HEK293 (cell line): Measurements from ENCODE around the gene ARPC1A.

ENCODE experiments used
- CTCF ChIA-PET: fragments of 350-600 bp; formaldehyde crosslinking; extraction: SDS; loops from one replicate; lab custom pipeline; 2021; ENCODE audit warnings: antibody characterized with exemption; lab: Yijun Ruan, JAX
- POLR2A ChIA-PET: fragments of 300-600 bp; formaldehyde crosslinking; extraction: SDS; loops from one replicate; lab custom pipeline; 2020; ENCODE audit warnings: antibody characterized with exemption, inconsistent platforms; lab: Yijun Ruan, JAX
- H3K27ac ChIP-seq: fragments of 200-500 bp; sonication (Bioruptor generic); 2 replicates; pipeline ENCODE4 v1.5.1; 2014; ENCODE audit warnings: low read depth, low read length, control low read depth, inconsistent platforms; ENCODE audit errors: extremely low read depth
- H3K36me3 ChIP-seq, 2 experiments: fragments of 200-500 bp in 1 of 2; sonication (Bioruptor generic) in 1 of 2; 1 replicate in 1 of 2; 2 replicates in 1 of 2; pipeline ENCODE4 v1.5.1; 2014 to 2017; ENCODE audit warnings: inconsistent platforms in 2 of 2, low read length in 2 of 2; ENCODE audit not compliant: control insufficient read depth in 2 of 2, insufficient read depth in 1 of 2
- H3K4me1 ChIP-seq: fragments of 200-500 bp; sonication (Bioruptor generic); 2 replicates; pipeline ENCODE4 v1.5.1; 2014; ENCODE audit warnings: mild to moderate bottlenecking, low read length, inconsistent platforms; ENCODE audit not compliant: control insufficient read depth, insufficient read depth
- H3K4me3 ChIP-seq: 2 replicates; pipeline ENCODE4 v1.5.1; 2011; ENCODE audit warnings: low read depth, mild to moderate bottlenecking, control low read depth, low read length, moderate library complexity
- H3K9me3 ChIP-seq: fragments of 200-500 bp; sonication (Bioruptor generic); 2 replicates; pipeline ENCODE4 v1.5.1; 2014; ENCODE audit warnings: low read depth, low read length, inconsistent platforms; ENCODE audit not compliant: control insufficient read depth, insufficient read depth
- BCL11B ChIP-seq: fragments of 450-650 bp; formaldehyde crosslinking; IDR thresholded peaks from 2 replicates; pipeline ENCODE4 v1.5.1; 2016; ENCODE audit warnings: low read depth, missing biosample characterization, missing genetic modification characterization
- FEZF1 ChIP-seq: fragments of 450-650 bp; formaldehyde crosslinking; IDR thresholded peaks from 2 replicates; pipeline ENCODE4 v1.5.1; 2016; ENCODE audit warnings: missing biosample characterization, missing genetic modification characterization
- GLI2 ChIP-seq: fragments of 450-650 bp; formaldehyde crosslinking; IDR thresholded peaks from 2 replicates; pipeline ENCODE4; 2017; ENCODE audit warnings: missing biosample characterization, missing genetic modification characterization, low read depth, borderline replicate concordance
- GLI4 ChIP-seq: fragments of 450-650 bp; formaldehyde crosslinking; IDR thresholded peaks from 2 replicates; pipeline ENCODE4 v1.5.1; 2016; ENCODE audit warnings: missing biosample characterization, missing genetic modification characterization
- GLIS1 ChIP-seq: fragments of 450-650 bp; formaldehyde crosslinking; IDR thresholded peaks from 2 replicates; pipeline ENCODE4 v1.5.1; 2016; ENCODE audit warnings: missing biosample characterization, missing genetic modification characterization
- KLF9 ChIP-seq: fragments of 450-650 bp; formaldehyde crosslinking; IDR thresholded peaks from 2 replicates; pipeline ENCODE4 v1.5.1; 2016; ENCODE audit warnings: missing biosample characterization, missing genetic modification characterization, low read depth
- OVOL3 ChIP-seq: fragments of 450-650 bp; formaldehyde crosslinking; IDR thresholded peaks from 2 replicates; pipeline ENCODE4 v1.5.1; 2016; ENCODE audit warnings: missing biosample characterization, missing genetic modification characterization
- SALL2 ChIP-seq: fragments of 450-650 bp; formaldehyde crosslinking; IDR thresholded peaks from 2 replicates; pipeline ENCODE4 v1.5.0; 2017; ENCODE audit warnings: missing biosample characterization, mild to moderate bottlenecking, missing genetic modification characterization, borderline replicate concordance
- WT1 ChIP-seq: fragments of 450-650 bp; formaldehyde crosslinking; IDR thresholded peaks from 2 replicates; pipeline ENCODE4 v1.5.1; 2016; ENCODE audit warnings: missing biosample characterization, missing genetic modification characterization
- ZBTB17 ChIP-seq: fragments of 450-650 bp; formaldehyde crosslinking; IDR thresholded peaks from 2 replicates; pipeline ENCODE4 v1.5.1; 2016; ENCODE audit warnings: missing biosample characterization, missing genetic modification characterization
- ZNF133 ChIP-seq: fragments of 450-650 bp; formaldehyde crosslinking; IDR thresholded peaks from 2 replicates; pipeline ENCODE4 v1.5.1; 2016; ENCODE audit warnings: missing biosample characterization, missing genetic modification characterization
- ZNF184 ChIP-seq: fragments of 450-650 bp; IDR thresholded peaks from 2 replicates; pipeline ENCODE4 v1.5.1; 2018; ENCODE audit warnings: missing biosample characterization, mild to moderate bottlenecking, missing genetic modification characterization
- ZNF404 ChIP-seq: fragments of 450-650 bp; formaldehyde crosslinking; IDR thresholded peaks from 2 replicates; pipeline ENCODE4 v1.5.1; 2017; ENCODE audit warnings: missing biosample characterization, missing genetic modification characterization
- ZNF544 ChIP-seq: fragments of 450-650 bp; formaldehyde crosslinking; IDR thresholded peaks from 2 replicates; pipeline ENCODE4 v1.5.0; 2017; ENCODE audit warnings: missing biosample characterization, missing genetic modification characterization
- ZNF548 ChIP-seq: fragments of 450-650 bp; formaldehyde crosslinking; IDR thresholded peaks from 2 replicates; pipeline ENCODE4 v1.5.1; 2016; ENCODE audit warnings: missing biosample characterization, missing genetic modification characterization
- ZNF629 ChIP-seq: fragments of 450-650 bp; formaldehyde crosslinking; IDR thresholded peaks from 2 replicates; pipeline ENCODE4 v1.5.1; 2017; ENCODE audit warnings: missing biosample characterization, missing genetic modification characterization
- ZNF670 ChIP-seq: fragments of 450-650 bp; formaldehyde crosslinking; IDR thresholded peaks from 2 replicates; pipeline ENCODE4 v1.5.1; 2016; ENCODE audit warnings: missing biosample characterization, missing genetic modification characterization, low read depth
- ZNF777 ChIP-seq: fragments of 450-650 bp; formaldehyde crosslinking; IDR thresholded peaks from 2 replicates; pipeline ENCODE4 v1.5.1; 2017; ENCODE audit warnings: missing biosample characterization, missing genetic modification characterization, borderline replicate concordance
- TF ChIP-seq, protein P1 (sequence below): fragments of 450-650 bp; formaldehyde crosslinking; IDR thresholded peaks from 2 replicates; pipeline ENCODE4 v1.5.1; 2016; ENCODE audit warnings: missing biosample characterization, missing genetic modification characterization
- TF ChIP-seq, protein P2 (sequence below): fragments of 450-650 bp; formaldehyde crosslinking; IDR thresholded peaks from 2 replicates; pipeline ENCODE4 v1.5.1; 2016; ENCODE audit warnings: missing biosample characterization, missing genetic modification characterization, borderline replicate concordance
- TF ChIP-seq, protein P3 (sequence below): fragments of 450-650 bp; formaldehyde crosslinking; IDR thresholded peaks from 2 replicates; pipeline ENCODE4 v1.5.1; 2016; ENCODE audit warnings: missing biosample characterization, missing genetic modification characterization, low read depth
- TF ChIP-seq, protein P4 (sequence below): fragments of 450-650 bp; formaldehyde crosslinking; IDR thresholded peaks from 2 replicates; pipeline ENCODE4 v1.5.1; 2016; ENCODE audit warnings: missing biosample characterization, missing genetic modification characterization
- TF ChIP-seq, protein P5 (sequence below): fragments of 450-650 bp; formaldehyde crosslinking; IDR thresholded peaks from 2 replicates; pipeline ENCODE4 v1.5.1; 2016; ENCODE audit warnings: missing biosample characterization, missing genetic modification characterization
- TF ChIP-seq, protein P6 (sequence below): fragments of 450-650 bp; formaldehyde crosslinking; IDR thresholded peaks from 2 replicates; pipeline ENCODE4 v1.5.1; 2016; ENCODE audit warnings: missing biosample characterization, missing genetic modification characterization

Gene ARPC1A

DNA sequence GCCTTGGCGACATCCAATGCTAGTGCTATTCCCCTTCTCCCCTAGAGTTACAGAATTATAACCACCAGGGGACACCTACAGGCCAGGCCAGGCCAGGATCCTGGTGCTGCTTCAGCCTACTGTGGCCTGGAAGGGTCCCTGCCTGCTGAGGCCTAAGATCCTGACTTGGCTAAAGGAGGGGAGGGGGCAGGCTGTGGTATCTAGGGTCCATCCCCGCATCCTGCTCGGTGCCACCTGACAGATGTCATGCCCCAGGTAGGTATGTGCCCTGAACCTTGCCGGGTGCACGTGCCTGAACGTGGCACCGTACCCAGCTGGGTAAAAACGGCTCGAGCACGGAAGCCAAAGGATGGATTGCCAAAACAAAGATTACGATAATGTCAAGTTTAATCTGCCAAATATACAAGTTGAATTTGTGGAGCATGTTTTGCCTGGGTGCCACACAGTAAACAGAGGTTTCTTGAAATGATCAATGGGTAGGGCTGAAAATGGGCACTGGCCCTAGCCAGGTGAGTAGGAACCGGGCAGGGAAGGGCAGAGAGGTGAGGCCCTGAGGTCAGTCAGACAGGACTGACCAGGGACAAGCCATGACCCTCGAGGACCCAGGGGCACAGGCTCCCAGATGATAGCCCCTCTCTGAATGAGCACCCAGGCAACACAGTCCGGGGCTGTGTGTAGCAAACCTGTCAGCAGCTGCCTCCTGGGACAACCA, 70.1 kb downstream of the ARPC1A start:
- H3K4me1 ChIP-seq, result no peaks in the 10 kb centered on the region
- peaks cover 26 to 89% of the 10 kb centered on the region in 2 experiments for H3K36me3 ChIP-seq
- ChIA-PET POLR2A (interaction anchor here (1.1 kb wide), 1 partner anchor 13 kb away, joined by 3 read pairs; the partner anchor contains the start of genes BUD31 and PDAP1), CTCF (no interaction called here)
- TF ChIP-seq FEZF1 (no peak), WT1 (tag by site-specific recombination) (no peak), GLIS1 (no peak), ZNF404 (no peak), KLF9 (no peak), ZNF184 (no peak), SALL2 (tag by site-specific recombination) (no peak), GLI2 (tag by site-specific recombination) (no peak), ZNF629 (tag by site-specific recombination) (no peak), ZNF777 (no peak), ZNF548 (no peak), ZNF670 (tag by site-specific recombination) (no peak), ZNF133 (no peak)
- TF ChIP-seq, protein P1, sequence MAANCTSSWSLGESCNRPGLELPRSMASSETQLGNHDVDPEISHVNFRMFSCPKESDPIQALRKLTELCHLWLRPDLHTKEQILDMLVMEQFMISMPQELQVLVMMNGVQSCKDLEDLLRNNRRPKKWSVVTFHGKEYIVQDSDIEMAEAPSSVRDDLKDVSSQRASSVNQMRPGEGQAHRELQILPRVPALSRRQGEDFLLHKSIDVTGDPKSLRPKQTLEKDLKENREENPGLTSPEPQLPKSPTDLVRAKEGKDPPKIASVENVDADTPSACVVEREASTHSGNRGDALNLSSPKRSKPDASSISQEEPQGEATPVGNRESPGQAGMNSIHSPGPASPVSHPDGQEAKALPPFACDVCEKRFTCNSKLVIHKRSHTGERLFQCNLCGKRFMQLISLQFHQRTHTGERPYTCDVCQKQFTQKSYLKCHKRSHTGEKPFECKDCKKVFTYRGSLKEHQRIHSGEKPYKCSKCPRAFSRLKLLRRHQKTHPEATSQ (tag by site-specific recombination), result no peak
- no peak overlapping the region for H3K4me3 ChIP-seq
- no peaks in the 10 kb centered on the region for H3K9me3 ChIP-seq
- no peak overlapping the region for H3K27ac ChIP-seq

DNA sequence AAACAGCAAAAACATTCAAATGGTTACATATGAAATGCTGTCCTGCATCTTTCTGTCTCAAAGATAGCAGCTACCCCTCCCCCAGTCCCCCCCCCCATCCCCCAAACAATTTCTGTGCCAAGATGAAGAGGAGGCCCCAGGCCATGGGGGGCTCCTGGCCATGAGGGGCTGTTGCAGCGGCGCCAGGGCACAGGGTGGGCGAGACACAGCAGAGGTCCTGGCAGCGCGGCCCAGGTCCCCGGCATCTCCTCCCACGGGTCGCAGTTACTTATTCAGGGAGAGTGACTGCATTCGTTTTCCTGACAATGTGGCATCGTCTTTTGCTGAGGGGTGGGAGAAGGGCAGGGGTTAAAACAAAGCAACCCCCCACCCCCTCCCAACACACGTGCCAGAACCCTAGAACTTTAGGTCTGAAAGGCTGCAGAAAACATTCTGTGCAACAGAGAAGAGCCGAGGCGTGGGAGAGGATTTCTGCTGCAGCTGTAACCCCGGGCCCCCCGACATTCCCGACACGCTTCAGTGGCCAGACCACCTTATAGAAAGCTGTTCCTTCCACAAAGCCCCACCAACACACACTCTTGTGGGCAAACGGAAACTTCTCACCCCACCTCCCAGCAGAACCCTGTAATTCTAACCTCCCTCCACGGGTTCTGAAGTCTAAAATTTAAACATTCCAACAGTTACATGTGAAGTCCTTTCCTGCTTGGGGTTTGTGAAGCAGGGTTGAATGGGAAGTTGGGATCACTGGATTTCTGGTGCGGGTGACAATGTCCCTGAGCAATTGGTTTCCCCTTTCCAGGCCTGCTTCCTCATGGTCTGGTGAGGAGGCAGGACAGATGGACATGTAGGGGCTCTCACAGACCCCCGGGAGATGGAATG, 71.0 kb downstream of the ARPC1A start:
- Histone ChIP-seq H3K27ac (no peak overlapping the region), H3K36me3 (peaks cover 27 to 88% of the 10 kb centered on the region in 2 experiments), H3K4me1 (no peaks in the 10 kb centered on the region), H3K4me3 (no peak overlapping the region), H3K9me3 (no peaks in the 10 kb centered on the region)
- POLR2A ChIA-PET, result interaction anchor here (1.1 kb wide), 1 partner anchor 12 kb away, joined by 3 read pairs; the partner anchor contains the start of genes BUD31 and PDAP1
- CTCF ChIA-PET, result no interaction called here
- TF ChIP-seq BCL11B (tag by site-specific recombination) (no peak), GLI2 (tag by site-specific recombination) (no peak), OVOL3 (tag by site-specific recombination) (no peak), ZBTB17 (tag by site-specific recombination) (no peak), GLI4 (tag by site-specific recombination) (no peak), ZNF544 (tag by site-specific recombination) (no peak)
- TF ChIP-seq, protein P2, sequence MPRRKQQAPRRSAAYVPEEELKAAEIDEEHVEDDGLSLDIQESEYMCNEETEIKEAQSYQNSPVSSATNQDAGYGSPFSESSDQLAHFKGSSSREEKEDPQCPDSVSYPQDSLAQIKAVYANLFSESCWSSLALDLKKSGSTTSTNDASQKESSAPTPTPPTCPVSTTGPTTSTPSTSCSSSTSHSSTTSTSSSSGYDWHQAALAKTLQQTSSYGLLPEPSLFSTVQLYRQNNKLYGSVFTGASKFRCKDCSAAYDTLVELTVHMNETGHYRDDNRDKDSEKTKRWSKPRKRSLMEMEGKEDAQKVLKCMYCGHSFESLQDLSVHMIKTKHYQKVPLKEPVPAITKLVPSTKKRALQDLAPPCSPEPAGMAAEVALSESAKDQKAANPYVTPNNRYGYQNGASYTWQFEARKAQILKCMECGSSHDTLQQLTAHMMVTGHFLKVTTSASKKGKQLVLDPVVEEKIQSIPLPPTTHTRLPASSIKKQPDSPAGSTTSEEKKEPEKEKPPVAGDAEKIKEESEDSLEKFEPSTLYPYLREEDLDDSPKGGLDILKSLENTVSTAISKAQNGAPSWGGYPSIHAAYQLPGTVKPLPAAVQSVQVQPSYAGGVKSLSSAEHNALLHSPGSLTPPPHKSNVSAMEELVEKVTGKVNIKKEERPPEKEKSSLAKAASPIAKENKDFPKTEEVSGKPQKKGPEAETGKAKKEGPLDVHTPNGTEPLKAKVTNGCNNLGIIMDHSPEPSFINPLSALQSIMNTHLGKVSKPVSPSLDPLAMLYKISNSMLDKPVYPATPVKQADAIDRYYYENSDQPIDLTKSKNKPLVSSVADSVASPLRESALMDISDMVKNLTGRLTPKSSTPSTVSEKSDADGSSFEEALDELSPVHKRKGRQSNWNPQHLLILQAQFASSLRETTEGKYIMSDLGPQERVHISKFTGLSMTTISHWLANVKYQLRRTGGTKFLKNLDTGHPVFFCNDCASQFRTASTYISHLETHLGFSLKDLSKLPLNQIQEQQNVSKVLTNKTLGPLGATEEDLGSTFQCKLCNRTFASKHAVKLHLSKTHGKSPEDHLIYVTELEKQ (tag by site-specific recombination), result no peak
- TF ChIP-seq, protein P3, sequence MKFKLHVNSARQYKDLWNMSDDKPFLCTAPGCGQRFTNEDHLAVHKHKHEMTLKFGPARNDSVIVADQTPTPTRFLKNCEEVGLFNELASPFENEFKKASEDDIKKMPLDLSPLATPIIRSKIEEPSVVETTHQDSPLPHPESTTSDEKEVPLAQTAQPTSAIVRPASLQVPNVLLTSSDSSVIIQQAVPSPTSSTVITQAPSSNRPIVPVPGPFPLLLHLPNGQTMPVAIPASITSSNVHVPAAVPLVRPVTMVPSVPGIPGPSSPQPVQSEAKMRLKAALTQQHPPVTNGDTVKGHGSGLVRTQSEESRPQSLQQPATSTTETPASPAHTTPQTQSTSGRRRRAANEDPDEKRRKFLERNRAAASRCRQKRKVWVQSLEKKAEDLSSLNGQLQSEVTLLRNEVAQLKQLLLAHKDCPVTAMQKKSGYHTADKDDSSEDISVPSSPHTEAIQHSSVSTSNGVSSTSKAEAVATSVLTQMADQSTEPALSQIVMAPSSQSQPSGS (tag by site-specific recombination), result no peak
- TF ChIP-seq, protein P4, sequence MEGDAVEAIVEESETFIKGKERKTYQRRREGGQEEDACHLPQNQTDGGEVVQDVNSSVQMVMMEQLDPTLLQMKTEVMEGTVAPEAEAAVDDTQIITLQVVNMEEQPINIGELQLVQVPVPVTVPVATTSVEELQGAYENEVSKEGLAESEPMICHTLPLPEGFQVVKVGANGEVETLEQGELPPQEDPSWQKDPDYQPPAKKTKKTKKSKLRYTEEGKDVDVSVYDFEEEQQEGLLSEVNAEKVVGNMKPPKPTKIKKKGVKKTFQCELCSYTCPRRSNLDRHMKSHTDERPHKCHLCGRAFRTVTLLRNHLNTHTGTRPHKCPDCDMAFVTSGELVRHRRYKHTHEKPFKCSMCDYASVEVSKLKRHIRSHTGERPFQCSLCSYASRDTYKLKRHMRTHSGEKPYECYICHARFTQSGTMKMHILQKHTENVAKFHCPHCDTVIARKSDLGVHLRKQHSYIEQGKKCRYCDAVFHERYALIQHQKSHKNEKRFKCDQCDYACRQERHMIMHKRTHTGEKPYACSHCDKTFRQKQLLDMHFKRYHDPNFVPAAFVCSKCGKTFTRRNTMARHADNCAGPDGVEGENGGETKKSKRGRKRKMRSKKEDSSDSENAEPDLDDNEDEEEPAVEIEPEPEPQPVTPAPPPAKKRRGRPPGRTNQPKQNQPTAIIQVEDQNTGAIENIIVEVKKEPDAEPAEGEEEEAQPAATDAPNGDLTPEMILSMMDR (tag by site-specific recombination), result no peak
- TF ChIP-seq, protein P5, sequence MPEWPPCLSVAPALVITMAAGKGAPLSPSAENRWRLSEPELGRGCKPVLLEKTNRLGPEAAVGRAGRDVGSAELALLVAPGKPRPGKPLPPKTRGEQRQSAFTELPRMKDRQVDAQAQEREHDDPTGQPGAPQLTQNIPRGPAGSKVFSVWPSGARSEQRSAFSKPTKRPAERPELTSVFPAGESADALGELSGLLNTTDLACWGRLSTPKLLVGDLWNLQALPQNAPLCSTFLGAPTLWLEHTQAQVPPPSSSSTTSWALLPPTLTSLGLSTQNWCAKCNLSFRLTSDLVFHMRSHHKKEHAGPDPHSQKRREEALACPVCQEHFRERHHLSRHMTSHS (tag by site-specific recombination), result no peak
- TF ChIP-seq, protein P6, sequence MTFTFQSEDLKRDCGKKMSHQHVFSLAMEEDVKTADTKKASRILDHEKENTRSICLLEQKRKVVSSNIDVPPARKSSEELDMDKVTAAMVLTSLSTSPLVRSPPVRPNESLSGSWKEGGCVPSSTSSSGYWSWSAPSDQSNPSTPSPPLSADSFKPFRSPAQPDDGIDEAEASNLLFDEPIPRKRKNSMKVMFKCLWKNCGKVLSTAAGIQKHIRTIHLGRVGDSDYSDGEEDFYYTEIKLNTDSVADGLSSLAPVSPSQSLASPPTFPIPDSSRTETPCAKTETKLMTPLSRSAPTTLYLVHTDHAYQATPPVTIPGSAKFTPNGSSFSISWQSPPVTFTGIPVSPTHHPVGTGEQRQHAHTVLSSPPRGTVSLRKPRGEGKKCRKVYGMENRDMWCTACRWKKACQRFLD, result no peak
